ENCODE results near the gene AKAP5.
A peak's percentile ranks its signal among the peaks of the same experiment; 100 is the strongest.
"Not testable (repeated sequence)": the region's sequence is repeated elsewhere in the genome, so short reads cannot be mapped to it uniquely, and the experiment has no call there.

Gene AKAP5

GRCh38 chr14:64503434-64504309, 38.4 kb downstream of the AKAP5 start, which contains the start of gene ZBTB25:
Gene ZBTB25 (minus strand): TSS chr14:64503838. CDS start chr14:64490533, 13,305 bp downstream.
- DNase-seq, result peak; percentile 94

GRCh38 chr14:64504310-64504896, 39.1 kb downstream of the AKAP5 start, which contains the start of gene ZBTB1:
Gene ZBTB1 (plus strand): TSS chr14:64504770. CDS start chr14:64521505, 16,735 bp downstream.
- peak; percentile 90 for DNase-seq

GRCh38 chr14:64504897-64505794, 39.8 kb downstream of the AKAP5 start:
- DNase-seq, result peak; percentile 91

- DNase-seq, result no peak
Observed at GRCh38 chr14:64506721-64507120, 41.4 kb downstream of the AKAP5 start.

GRCh38 chr14:64507376-64508156, 42.3 kb downstream of the AKAP5 start:
- DNase-seq, result peak; percentile 64

- no peak for DNase-seq
Observed at GRCh38 chr14:64508215-64508776, 43.0 kb downstream of the AKAP5 start.

- no peak for DNase-seq
Observed at GRCh38 chr14:64509036-64509435, 43.7 kb downstream of the AKAP5 start.

- peak; percentile 73 for DNase-seq
Observed at GRCh38 chr14:64510825-64511671, 45.7 kb downstream of the AKAP5 start.

- DNase-seq, result no peak
Observed at GRCh38 chr14:64513271-64513670, 48.0 kb downstream of the AKAP5 start.

- no peak for DNase-seq
Observed at GRCh38 chr14:64515053-64515452, 49.8 kb downstream of the AKAP5 start.

GRCh38 chr14:64516969-64517368, 51.7 kb downstream of the AKAP5 start:
- DNase-seq, result no peak

- not testable (repeated sequence) for DNase-seq
Observed at GRCh38 chr14:64517667-64518066, 52.4 kb downstream of the AKAP5 start.

GRCh38 chr14:64518229-64518628, 52.9 kb downstream of the AKAP5 start:
- no peak for DNase-seq

GRCh38 chr14:64520699-64521098, 55.4 kb downstream of the AKAP5 start:
- DNase-seq, result no peak

- no peak for DNase-seq
Observed at GRCh38 chr14:64522591-64523355, 57.5 kb downstream of the AKAP5 start.
